ENCODE results near the gene PHAX.
"Not testable (repeated sequence)": the region's sequence is repeated elsewhere in the genome, so short reads cannot be mapped to it uniquely, and the experiment has no call there.

The PHAX gene

DNA sequence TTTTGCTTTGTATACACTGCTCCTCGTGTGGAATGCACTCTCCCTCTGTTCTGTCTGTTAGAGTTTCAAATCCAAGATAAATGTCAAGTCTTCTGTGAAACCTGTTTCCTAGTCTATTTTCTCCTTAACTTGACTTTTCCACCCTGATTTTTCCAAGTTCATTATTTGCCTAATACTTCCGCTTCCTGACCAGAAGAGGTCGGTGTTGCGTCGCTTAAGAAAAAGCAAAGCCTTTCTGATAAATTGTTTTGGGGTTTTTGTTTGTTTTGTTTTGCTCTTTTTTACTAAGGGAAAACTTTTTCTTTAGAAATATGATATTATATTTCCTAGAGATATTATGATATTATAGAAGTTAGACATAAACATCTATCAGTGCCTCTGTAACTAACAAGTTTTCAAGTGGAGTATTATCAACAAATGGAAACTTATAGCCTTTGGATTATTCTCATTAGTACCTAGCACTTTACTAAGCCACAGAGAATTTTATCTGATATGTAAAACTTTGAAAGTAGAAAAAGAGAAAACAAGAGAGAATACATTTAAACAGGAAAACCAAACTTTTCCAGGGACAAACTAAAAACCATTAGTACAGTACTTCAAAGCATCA, 55.8 kb downstream of the PHAX start:
- DNase-seq (ENCODE audit: low read depth, low spot score): peak; percentile 61

DNA sequence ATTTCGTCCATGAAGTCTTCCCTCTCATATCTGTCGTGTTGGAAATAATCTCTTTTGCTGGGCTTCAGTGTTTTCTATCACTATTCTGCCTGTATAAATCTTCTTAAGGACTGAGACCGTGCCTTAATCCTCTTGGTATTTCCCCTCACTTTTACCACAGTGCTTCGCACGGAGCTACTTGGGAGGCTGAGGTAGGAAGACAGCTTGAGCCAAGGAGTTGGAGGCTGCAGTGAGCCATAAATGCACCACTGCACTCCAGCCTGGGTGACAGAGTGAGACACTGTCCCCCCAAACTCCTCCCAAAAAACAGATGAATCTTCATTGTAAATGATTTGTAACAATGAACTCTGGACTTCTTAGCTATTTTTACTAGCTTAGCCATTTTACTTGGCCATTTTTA, 57.8 kb downstream of the PHAX start:
- no peak for DNase-seq (ENCODE audit: low read depth, low spot score)

DNA sequence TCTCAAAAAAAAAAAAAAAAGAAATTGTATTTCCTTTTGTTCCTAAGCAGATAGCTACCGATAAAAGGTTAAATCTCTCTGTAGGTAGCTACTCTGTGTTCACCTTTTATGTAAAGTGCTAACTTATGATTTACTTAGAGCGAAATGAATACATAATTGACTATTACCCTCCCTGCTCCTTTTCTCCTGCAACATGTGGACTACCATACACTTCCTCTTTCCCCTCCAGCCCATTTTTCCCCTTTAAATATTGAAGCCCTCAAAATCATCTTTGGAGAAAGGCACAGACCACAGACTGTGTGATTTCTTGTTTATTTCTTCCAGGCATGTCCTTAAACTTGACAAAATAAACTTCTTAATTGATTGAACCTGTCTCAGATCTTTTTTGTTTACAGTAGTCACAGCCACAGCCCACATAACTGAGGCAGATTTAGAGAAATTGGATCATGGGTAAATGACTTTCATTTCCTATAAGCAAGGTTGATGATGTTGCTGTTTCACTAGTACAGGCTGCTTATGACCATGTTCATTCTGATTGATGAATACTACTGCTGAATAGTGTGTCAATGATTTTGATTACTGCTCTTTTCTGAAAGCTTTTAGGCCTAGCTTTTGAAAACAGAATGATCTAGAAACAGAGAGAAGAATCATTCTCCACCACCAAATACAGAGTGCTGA, 59.2 kb downstream of the PHAX start:
- DNase-seq (ENCODE audit: low read depth, low spot score): no peak

DNA sequence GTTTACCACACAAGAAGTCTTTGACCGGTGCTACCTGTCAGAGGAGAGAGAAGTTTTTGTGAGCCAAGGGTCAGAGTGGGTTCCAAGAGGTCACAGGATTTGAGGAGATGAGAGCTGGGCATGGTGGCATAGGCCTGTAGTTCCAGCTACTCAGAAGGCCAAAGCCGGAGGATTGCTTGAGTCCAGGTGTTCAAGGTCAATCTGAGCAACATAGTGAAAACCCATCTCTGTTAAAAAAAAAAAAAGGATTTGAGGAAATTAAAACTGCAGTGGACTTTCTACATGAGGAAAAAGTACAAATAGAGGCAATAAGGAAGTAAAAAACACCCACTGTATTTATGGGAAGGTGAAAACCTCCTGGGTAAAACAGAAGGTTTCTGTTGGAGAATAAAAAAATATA, 63.8 kb downstream of the PHAX start:
- DNase-seq (ENCODE audit: low read depth, low spot score): no peak

DNA sequence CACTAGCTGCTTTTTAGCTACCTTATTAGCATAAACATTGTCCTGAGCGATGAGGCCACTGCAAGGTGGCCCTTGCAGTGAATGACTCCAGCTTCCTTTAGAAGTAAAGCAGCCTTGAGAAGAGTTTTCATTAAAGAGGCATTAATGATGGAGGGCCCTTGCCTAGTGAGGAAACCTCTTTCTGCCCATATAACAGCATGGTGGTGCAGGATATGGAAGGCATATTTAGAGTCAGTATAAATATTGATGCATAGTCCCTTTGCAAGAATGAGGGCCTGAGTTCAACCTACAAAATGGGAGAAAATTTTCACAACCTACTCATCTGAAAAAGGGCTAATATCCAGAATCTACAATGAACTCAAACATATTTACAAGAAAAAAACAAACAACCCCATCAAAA, 69.4 kb downstream of the PHAX start:
- DNase-seq (ENCODE audit: low read depth, low spot score): not testable (repeated sequence)

DNA sequence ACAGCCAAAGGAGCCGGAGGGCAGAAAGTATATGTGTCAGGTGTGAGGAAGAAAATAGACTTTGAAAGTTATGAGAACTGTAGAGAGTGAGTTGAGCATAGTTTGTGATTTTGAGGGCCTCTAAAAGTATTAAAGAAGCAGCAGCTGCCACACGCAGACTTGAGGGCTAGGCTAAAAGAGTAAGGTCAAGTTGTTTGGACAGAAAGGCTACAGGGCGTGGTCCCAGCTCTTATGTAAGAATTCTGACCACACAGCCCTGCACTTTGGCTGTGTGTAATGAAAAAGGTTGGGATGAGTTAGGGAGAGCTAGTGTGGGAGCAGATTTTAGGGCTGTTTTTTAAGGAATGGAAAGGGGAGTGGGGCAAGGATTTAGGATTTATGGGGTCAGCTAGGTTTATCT, 70.9 kb downstream of the PHAX start:
- not testable (repeated sequence) for DNase-seq (ENCODE audit: low read depth, low spot score)

DNA sequence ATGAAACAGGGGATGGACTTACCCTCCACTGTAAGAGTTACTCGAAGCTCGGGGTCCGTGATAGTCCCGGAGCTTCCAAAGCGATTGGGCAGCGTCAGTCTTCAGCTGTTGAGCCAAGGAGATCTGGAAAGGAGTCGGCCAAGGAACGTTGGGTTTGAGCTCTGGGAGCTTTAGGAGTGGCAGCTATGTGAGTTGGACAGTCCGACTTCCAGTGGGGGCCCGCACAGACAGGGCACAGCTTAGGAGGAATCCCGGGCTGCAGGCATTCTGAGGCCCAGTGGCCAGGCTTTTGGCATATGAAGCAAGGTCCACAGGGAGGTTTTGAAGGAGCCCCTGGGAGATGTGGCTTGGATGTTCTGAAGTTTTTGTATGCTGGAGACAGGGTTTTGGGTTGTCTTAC, 72.7 kb downstream of the PHAX start:
- DNase-seq (ENCODE audit: low read depth, low spot score): no peak

DNA sequence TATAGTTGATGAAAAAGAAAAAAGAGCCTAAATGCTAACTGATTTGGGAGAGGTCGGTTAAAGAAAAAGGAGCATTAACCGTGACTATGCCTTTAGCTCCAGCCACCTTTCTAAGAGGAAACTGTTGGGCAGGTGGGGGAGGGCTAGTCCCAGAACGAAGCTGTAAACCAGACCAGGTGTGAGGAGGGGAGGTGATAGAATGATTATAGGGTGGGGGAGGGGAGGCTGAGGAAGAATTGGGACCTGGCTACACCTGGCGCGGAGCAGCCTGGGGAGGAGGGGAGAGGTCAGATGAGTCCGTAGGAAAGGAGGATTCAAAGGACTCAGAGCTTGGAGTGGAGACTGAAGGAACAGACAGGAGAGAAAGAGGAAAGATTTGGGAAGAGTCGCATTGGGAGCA, 73.4 kb downstream of the PHAX start:
- no peak for DNase-seq (ENCODE audit: low read depth, low spot score)

DNA sequence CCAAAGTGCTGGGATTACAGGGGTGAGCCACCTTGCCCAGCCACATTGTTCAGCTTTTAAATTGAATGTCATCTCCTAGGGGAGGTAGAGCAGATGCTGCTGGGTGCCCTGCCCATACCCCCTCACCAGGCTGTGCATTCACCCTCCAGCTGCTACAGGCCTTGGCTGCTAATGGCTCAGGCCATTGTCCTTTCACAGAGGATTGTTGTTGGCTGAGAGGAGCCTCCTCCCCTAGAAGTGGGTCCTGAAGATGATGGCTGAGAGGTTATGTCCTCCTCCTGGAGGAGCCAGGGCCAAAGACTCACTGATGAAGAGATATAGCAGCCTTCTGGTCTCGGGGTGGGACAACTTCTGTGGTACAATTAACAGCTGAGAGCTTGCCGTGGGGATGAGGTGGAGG, 74.6 kb downstream of the PHAX start:
- no peak for DNase-seq (ENCODE audit: low read depth, low spot score)

DNA sequence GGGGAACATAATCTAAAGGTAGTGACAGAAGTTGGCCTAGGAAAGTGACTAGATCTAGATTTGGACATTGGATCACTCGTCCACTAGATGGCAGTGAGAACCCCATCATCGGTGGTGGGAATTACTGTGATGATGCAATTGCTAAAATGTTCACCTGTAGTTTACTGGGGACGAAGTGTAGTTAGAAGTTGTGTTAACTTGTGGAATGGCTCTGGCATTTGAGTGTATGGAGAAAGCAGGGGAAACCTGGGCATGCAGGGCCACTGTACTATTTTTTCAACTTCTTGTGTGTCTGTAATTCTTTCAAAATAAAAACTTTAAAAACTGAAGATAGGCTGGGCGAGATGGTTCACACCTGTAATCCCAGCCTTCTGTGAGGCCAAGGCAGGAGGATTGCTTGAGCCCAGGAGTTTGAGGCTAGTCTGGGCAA, 75.5 kb downstream of the PHAX start:
- peak; percentile 77 for DNase-seq (ENCODE audit: low read depth, low spot score)

Measured in astrocyte of the hippocampus (primary cell).